MM.1S (cell line): ENCODE results near the gene GRIN3A.

Source experiments
- DNase-seq: peaks from one replicate; pipeline ENCODE4 v3.0.0-alpha.2; 2015
- H2AFZ ChIP-seq: fragments of 300-600 bp; sonication (generic); 2 replicates; pipeline ENCODE4 v1.6.0; 2016; ENCODE audit warnings: antibody characterized with exemption, low read length
- H3F3A ChIP-seq: fragments of 300-600 bp; sonication (generic); 2 replicates; pipeline ENCODE4 v1.6.1; 2016; ENCODE audit warnings: mild to moderate bottlenecking, antibody characterized with exemption, low read length, moderate library complexity, mixed read lengths; ENCODE audit not compliant: insufficient read depth
- H3K27ac ChIP-seq: fragments of 300-600 bp; sonication (generic); 2 replicates; pipeline ENCODE4 v1.5.1; 2016; ENCODE audit warnings: mild to moderate bottlenecking, low read length
- H3K27me3 ChIP-seq: fragments of 300-600 bp; sonication (generic); replicated peaks from 2 replicates; pipeline ENCODE4 v1.6.0; 2016; ENCODE audit warnings: low read length; ENCODE audit not compliant: insufficient read depth
- H3K36me3 ChIP-seq: fragments of 300-600 bp; sonication (generic); replicated peaks from 2 replicates; pipeline ENCODE4 v1.6.1; 2016; ENCODE audit warnings: mild to moderate bottlenecking, low read length, mixed read lengths; ENCODE audit not compliant: insufficient read depth
- H3K4me1 ChIP-seq: fragments of 300-600 bp; sonication (generic); 2 replicates; pipeline ENCODE4 v1.6.1; 2016; ENCODE audit warnings: low read length, mixed read lengths
- H3K4me2 ChIP-seq: fragments of 300-600 bp; sonication (generic); 2 replicates; pipeline ENCODE4 v1.6.0; 2016; ENCODE audit warnings: low read depth, low read length
- H3K4me3 ChIP-seq: fragments of 300-600 bp; sonication (generic); 2 replicates; pipeline ENCODE4 v1.5.1; 2016; ENCODE audit warnings: low read length, mixed read lengths
- H3K79me2 ChIP-seq: fragments of 300-600 bp; sonication (generic); 2 replicates; pipeline ENCODE4 v1.6.1; 2016; ENCODE audit warnings: mixed run types, low read length, mixed read lengths
- H3K9ac ChIP-seq: fragments of 300-600 bp; sonication (generic); 2 replicates; pipeline ENCODE4 v1.6.1; 2016; ENCODE audit warnings: low read length, mixed read lengths
- H3K9me2 ChIP-seq: fragments of 300-600 bp; sonication (generic); replicated peaks from 2 replicates; pipeline ENCODE4 v1.6.1; 2016; ENCODE audit warnings: mild to moderate bottlenecking, low read length, mixed read lengths; ENCODE audit not compliant: insufficient read depth
- H3K9me3 ChIP-seq: fragments of 300-600 bp; sonication (generic); replicated peaks from 2 replicates; pipeline ENCODE4 v1.6.1; 2016; ENCODE audit warnings: mild to moderate bottlenecking, low read length, mixed read lengths; ENCODE audit not compliant: insufficient read depth
- H4K20me1 ChIP-seq: fragments of 300-600 bp; sonication (generic); 2 replicates; pipeline ENCODE4 v1.6.1; 2016; ENCODE audit warnings: mild to moderate bottlenecking, low read length, moderate library complexity, mixed read lengths; ENCODE audit not compliant: insufficient read depth
- EZH2 ChIP-seq: fragments of 300-600 bp; sonication (generic); optimal IDR thresholded peaks from 2 replicates; pipeline ENCODE3; 2017; ENCODE audit warnings: low read depth, mild to moderate bottlenecking, antibody characterized with exemption, low read length, mixed read lengths
- EZH2phosphoT487 ChIP-seq: fragments of 300-600 bp; sonication (generic); IDR thresholded peaks from 2 replicates; pipeline ENCODE4 v1.6.1; 2018; ENCODE audit warnings: antibody characterized with exemption, low read length
- TF ChIP-seq, protein P1 (sequence below): fragments of 300-600 bp; sonication (generic); IDR thresholded peaks from 2 replicates; pipeline ENCODE4 v1.5.1; 2016; ENCODE audit warnings: antibody characterized with exemption, low read length, mixed read lengths

The GRIN3A gene

DNA sequence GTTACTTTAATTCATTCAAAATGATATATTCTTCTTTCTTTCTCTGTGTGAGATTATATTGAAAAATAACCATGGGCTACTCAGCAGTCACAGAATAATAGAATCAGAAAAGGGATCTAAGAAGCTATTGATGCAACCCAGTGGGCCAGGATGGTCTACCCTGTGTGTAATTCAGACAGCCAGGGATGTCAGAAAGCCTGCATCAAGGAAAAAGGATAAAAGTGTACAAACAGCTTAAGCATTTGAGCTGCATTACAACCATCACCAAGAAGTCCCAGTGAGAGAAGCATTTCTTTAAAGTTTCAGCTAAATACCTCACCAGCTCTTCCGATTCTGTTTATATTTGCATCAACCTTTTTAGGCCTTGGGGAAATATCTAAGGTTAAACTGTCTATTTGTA, 105.8 kb downstream of the GRIN3A start:
- H3K27me3 ChIP-seq: no peaks in the 10 kb centered on the region
- no peaks in the 10 kb centered on the region for H3K9me3 ChIP-seq
- DNase-seq: no peak
- TF ChIP-seq EZH2phosphoT487 (no peak), EZH2 (no peak)
- TF ChIP-seq, protein P1, sequence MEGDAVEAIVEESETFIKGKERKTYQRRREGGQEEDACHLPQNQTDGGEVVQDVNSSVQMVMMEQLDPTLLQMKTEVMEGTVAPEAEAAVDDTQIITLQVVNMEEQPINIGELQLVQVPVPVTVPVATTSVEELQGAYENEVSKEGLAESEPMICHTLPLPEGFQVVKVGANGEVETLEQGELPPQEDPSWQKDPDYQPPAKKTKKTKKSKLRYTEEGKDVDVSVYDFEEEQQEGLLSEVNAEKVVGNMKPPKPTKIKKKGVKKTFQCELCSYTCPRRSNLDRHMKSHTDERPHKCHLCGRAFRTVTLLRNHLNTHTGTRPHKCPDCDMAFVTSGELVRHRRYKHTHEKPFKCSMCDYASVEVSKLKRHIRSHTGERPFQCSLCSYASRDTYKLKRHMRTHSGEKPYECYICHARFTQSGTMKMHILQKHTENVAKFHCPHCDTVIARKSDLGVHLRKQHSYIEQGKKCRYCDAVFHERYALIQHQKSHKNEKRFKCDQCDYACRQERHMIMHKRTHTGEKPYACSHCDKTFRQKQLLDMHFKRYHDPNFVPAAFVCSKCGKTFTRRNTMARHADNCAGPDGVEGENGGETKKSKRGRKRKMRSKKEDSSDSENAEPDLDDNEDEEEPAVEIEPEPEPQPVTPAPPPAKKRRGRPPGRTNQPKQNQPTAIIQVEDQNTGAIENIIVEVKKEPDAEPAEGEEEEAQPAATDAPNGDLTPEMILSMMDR: no peak
- H3K9ac ChIP-seq: no peak overlapping the region
- H4K20me1 ChIP-seq: no peaks in the 10 kb centered on the region
- H3K36me3 ChIP-seq: no peaks in the 10 kb centered on the region
- H3K4me1 ChIP-seq: no peaks in the 10 kb centered on the region
- no peaks in the 10 kb centered on the region for H3K79me2 ChIP-seq
- no peak overlapping the region for H3K4me3 ChIP-seq
- H2AFZ ChIP-seq: no peak overlapping the region
- no peaks in the 10 kb centered on the region; the same call in 1 of the 2 replicates for H3K9me2 ChIP-seq
- H3K27ac ChIP-seq: no peak overlapping the region
- H3F3A ChIP-seq: no peaks in the 10 kb centered on the region
- no peak overlapping the region for H3K4me2 ChIP-seq

DNA sequence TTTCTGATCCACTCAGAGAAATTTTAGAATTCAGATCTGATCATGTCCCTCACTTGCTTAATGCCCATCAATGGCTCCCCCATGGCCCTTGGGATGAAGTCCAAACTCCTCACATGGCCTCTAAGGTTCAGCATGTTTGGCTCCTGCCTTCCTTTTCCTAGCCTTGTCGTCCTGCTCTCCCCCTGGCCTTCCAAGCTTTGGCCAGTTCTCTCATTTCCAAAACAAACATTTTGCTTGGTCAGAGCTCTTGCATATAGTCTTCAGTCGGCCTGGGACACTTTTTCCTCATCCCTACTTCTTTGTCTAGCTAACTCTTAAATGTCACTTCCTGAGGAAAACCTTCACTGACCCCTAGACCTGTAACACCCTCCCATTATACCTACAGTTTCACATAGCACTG, 106.6 kb downstream of the GRIN3A start:
- Histone ChIP-seq H3K9me3 (no peaks in the 10 kb centered on the region), H3F3A (no peaks in the 10 kb centered on the region), H3K36me3 (no peaks in the 10 kb centered on the region), H3K27me3 (no peaks in the 10 kb centered on the region), H3K4me1 (no peaks in the 10 kb centered on the region), H3K4me3 (no peak overlapping the region), H3K9ac (no peak overlapping the region), H3K4me2 (no peak overlapping the region), H3K27ac (no peak overlapping the region), H4K20me1 (no peaks in the 10 kb centered on the region), H3K79me2 (no peaks in the 10 kb centered on the region), H3K9me2 (no peaks in the 10 kb centered on the region; the same call in 1 of the 2 replicates), H2AFZ (no peak overlapping the region)
- DNase-seq: no peak
- TF ChIP-seq EZH2 (no peak), EZH2phosphoT487 (no peak)
- TF ChIP-seq, protein P1: no peak

DNA sequence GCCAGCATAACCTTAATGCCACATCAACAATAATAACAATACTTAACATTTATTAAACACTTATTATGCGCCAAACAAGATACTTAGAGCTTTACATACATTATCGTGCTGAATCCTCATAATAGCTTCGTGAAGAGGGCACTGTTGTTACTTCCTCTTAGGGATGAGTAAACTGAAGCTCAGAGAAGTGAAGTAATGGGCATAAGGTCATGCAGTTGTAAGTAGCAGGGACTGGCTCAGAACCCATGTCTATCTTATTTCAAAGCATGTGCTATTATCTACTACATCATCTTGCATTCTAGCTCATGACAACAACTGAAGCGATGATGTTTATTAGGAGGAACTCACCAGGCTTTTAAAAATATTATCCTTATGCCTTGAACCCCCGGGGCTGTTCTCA, 108.8 kb downstream of the GRIN3A start:
- H3K4me3 ChIP-seq: no peak overlapping the region
- no peaks in the 10 kb centered on the region for H3K9me3 ChIP-seq
- no peak overlapping the region for H3K9ac ChIP-seq
- no peaks in the 10 kb centered on the region for H4K20me1 ChIP-seq
- H3K27me3 ChIP-seq: no peaks in the 10 kb centered on the region
- no peaks in the 10 kb centered on the region; the same call in 1 of the 2 replicates for H3K9me2 ChIP-seq
- TF ChIP-seq, protein P1: no peak
- TF ChIP-seq EZH2phosphoT487: no peak
- no peak for TF ChIP-seq EZH2
- no peak overlapping the region for H3K4me2 ChIP-seq
- no peaks in the 10 kb centered on the region for H3K36me3 ChIP-seq
- H3F3A ChIP-seq: no peaks in the 10 kb centered on the region
- H3K79me2 ChIP-seq: no peaks in the 10 kb centered on the region
- H3K27ac ChIP-seq: no peak overlapping the region
- DNase-seq: no peak
- no peaks in the 10 kb centered on the region for H3K4me1 ChIP-seq
- no peak overlapping the region for H2AFZ ChIP-seq

DNA sequence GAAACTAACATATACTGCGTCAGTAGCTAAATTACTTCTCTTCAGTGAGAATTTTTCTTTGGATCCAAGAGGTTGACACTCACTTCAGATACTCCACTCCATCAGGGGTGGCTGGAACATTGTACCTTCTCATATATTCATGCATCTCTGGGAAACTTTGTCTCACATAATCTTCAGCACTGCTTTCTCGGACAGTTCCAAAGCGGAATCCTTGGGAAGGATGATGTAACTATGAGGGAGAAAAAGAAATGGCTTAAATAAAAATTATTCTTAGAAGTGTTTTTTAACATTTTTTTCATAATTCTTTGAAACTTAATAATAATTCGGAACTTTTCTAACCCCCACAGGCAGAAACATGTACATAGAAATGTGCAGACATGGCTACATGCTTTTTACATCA, 110.3 kb downstream of the GRIN3A start:
- Histone ChIP-seq H3K9me3 (no peaks in the 10 kb centered on the region), H3K4me3 (no peak overlapping the region), H3K27me3 (no peaks in the 10 kb centered on the region), H3K9me2 (no peaks in the 10 kb centered on the region; the same call in 1 of the 2 replicates), H2AFZ (no peak overlapping the region), H3K79me2 (no peaks in the 10 kb centered on the region), H3F3A (no peaks in the 10 kb centered on the region), H3K4me2 (no peak overlapping the region), H4K20me1 (no peaks in the 10 kb centered on the region), H3K36me3 (no peaks in the 10 kb centered on the region), H3K27ac (no peak overlapping the region), H3K9ac (no peak overlapping the region), H3K4me1 (no peaks in the 10 kb centered on the region)
- TF ChIP-seq EZH2: no peak
- TF ChIP-seq, protein P1: no peak
- no peak for TF ChIP-seq EZH2phosphoT487
- DNase-seq: no peak
